Suprapubic skin (tissue), 4 donors: ENCODE results near the gene ADAMTS16.

ENCODE experiments used
- EP300 ChIP-seq: sonication (generic); formaldehyde crosslinking; IDR thresholded peaks from one replicate; pipeline ENCODE4 v1.6.1; 2017; ENCODE audit warnings: antibody characterized with exemption
- POLR2AphosphoS5 ChIP-seq, 3 donors: sonication (generic); formaldehyde crosslinking; IDR thresholded peaks; one replicate each; pipeline ENCODE4 v1.6.1; 2017; ENCODE audit warnings: antibody characterized with exemption in 3 of 3
- TF ChIP-seq, protein P1 (sequence below), 2 donors: fragments of 200-600 bp in 1 of 2; fragments of 450-650 bp in 1 of 2; sonication (generic) in 1 of 2; IDR thresholded peaks; one replicate each; pipeline ENCODE4 v1.5.1; 2016 to 2019; ENCODE audit warnings: antibody characterized with exemption in 2 of 2, mild to moderate bottlenecking in 1 of 2, moderate library complexity in 1 of 2

GRCh38 chr5:5315068-5315980, 175.2 kb downstream of the ADAMTS16 start:
- TF ChIP-seq, protein P1, sequence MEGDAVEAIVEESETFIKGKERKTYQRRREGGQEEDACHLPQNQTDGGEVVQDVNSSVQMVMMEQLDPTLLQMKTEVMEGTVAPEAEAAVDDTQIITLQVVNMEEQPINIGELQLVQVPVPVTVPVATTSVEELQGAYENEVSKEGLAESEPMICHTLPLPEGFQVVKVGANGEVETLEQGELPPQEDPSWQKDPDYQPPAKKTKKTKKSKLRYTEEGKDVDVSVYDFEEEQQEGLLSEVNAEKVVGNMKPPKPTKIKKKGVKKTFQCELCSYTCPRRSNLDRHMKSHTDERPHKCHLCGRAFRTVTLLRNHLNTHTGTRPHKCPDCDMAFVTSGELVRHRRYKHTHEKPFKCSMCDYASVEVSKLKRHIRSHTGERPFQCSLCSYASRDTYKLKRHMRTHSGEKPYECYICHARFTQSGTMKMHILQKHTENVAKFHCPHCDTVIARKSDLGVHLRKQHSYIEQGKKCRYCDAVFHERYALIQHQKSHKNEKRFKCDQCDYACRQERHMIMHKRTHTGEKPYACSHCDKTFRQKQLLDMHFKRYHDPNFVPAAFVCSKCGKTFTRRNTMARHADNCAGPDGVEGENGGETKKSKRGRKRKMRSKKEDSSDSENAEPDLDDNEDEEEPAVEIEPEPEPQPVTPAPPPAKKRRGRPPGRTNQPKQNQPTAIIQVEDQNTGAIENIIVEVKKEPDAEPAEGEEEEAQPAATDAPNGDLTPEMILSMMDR (IDR thresholded peaks at IDR 0.05) = no peak
- no peak for TF ChIP-seq EP300
- no peak for TF ChIP-seq POLR2AphosphoS5 (IDR thresholded peaks at IDR 0.05)
